ENCODE results near the gene MYLIP. TPM values are rescaled to one million over a fixed set of nuclear protein-coding genes. Genes with fewer than 3 reads are reported as not detected.

Gene MYLIP
- total RNA-seq, 4 donors from 2014 or later, result 22.5 to 43.2 (median 40.7) TPM

- intact Hi-C loops (cut with DNase I; ENCODE audit: low total_unique reads) (no loop called here), in situ Hi-C loops (cut with MboI; ENCODE audit: low pct_ligation_motif_present in 1 of 4, low pct_unique_long_range_greater_than_20kb in 1 of 4, low sequenced_read_pairs in 3 of 4) (loop anchor here in 1 of 4 donors (10.0 kb wide), 1 partner anchor 486 kb away; no protein-coding TSS in a partner anchor)
- Histone ChIP-seq H3K4me3 (no peak overlapping the region), H3K4me1 (peaks cover 0 to 23% (median 8%) of the 10 kb centered on the region in 4 donors), H3K36me3 (no peaks in the 10 kb centered on the region), H3K27ac (no peak overlapping the region), H3K9me3 (no peaks in the 10 kb centered on the region), H3K27me3 (no peaks in the 10 kb centered on the region)
- TF ChIP-seq, protein P1, sequence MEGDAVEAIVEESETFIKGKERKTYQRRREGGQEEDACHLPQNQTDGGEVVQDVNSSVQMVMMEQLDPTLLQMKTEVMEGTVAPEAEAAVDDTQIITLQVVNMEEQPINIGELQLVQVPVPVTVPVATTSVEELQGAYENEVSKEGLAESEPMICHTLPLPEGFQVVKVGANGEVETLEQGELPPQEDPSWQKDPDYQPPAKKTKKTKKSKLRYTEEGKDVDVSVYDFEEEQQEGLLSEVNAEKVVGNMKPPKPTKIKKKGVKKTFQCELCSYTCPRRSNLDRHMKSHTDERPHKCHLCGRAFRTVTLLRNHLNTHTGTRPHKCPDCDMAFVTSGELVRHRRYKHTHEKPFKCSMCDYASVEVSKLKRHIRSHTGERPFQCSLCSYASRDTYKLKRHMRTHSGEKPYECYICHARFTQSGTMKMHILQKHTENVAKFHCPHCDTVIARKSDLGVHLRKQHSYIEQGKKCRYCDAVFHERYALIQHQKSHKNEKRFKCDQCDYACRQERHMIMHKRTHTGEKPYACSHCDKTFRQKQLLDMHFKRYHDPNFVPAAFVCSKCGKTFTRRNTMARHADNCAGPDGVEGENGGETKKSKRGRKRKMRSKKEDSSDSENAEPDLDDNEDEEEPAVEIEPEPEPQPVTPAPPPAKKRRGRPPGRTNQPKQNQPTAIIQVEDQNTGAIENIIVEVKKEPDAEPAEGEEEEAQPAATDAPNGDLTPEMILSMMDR (IDR thresholded peaks at IDR 0.05), result no peak
- TF ChIP-seq POLR2AphosphoS5 (IDR thresholded peaks at IDR 0.05) (no peak), EP300 (IDR thresholded peaks at IDR 0.05; ENCODE audit: low read depth) (no peak), POLR2A (IDR thresholded peaks at IDR 0.05) (no peak)
- no peak for DNase-seq
- 94% methylated on average over 45 of the region's 45 CpGs; no CpG with 5 or more reads in 1 of the 2 donors for WGBS, 2 donors (ENCODE audit: low coverage in 1 of 2)
Measured at GRCh38 chr6:16180696-16181438, 52.0 kb downstream of the MYLIP start.

DNA sequence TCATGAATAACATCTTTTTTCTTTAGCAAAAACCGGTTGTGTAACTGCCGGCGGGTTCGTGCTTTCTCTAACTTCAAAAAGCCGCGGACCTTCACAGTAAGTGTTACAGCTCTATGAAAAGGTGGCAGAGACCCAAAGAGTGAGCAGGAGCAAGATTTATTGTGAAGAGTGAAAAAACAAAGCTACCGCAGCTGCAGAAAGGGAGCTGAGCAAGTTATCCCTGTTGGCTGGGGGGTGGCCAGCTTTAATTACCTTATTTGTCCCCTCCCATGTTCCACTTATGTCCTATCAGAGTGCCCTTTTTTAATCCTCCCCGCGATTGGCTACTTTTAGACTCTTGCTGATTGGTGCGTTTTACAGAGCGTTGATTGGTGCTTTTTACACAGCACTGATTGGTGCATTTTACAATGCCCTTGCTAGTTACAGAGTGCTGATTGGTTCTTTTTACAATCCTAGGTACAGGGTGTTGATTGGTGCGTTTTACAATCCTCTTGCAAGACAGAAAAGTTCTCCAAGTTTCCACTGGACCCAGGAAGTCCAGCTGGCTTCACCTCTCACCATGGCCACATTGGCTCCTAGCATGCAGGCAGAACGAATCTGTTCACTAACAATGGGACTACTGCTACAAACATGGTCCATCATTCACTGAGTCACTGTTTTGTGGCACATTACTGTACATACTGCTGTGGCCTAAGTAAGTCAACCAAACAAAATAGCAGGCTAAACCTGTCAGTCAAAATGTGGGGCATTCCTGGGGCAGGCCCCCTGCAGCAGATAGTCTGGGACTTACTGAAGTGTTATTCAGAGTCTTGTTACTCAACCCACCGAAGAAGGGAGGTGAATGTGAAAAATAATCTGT, 52.8 kb downstream of the MYLIP start:
- intact Hi-C loops (cut with DNase I; ENCODE audit: low total_unique reads), result no loop called here
- no peak for DNase-seq
- Histone ChIP-seq H3K27ac (no peak overlapping the region), H3K9me3 (no peaks in the 10 kb centered on the region), H3K4me1 (peaks cover 0 to 23% (median 8%) of the 10 kb centered on the region in 4 donors), H3K36me3 (no peaks in the 10 kb centered on the region), H3K4me3 (no peak overlapping the region), H3K27me3 (no peaks in the 10 kb centered on the region)
- 88 to 90% methylated on average over 7 to 14 of the region's 14 CpGs for WGBS, 2 donors (ENCODE audit: low coverage in 1 of 2)
- in situ Hi-C loops (cut with MboI; ENCODE audit: low pct_ligation_motif_present in 1 of 4, low pct_unique_long_range_greater_than_20kb in 1 of 4, low sequenced_read_pairs in 3 of 4), result loop anchor here in 1 of 4 donors (10.0 kb wide), 1 partner anchor 487 kb away; no protein-coding TSS in a partner anchor
- TF ChIP-seq, protein P1 (IDR thresholded peaks at IDR 0.05), result no peak
- TF ChIP-seq EP300 (IDR thresholded peaks at IDR 0.05; ENCODE audit: low read depth) (no peak), POLR2A (IDR thresholded peaks at IDR 0.05) (no peak), POLR2AphosphoS5 (IDR thresholded peaks at IDR 0.05) (no peak)

DNA sequence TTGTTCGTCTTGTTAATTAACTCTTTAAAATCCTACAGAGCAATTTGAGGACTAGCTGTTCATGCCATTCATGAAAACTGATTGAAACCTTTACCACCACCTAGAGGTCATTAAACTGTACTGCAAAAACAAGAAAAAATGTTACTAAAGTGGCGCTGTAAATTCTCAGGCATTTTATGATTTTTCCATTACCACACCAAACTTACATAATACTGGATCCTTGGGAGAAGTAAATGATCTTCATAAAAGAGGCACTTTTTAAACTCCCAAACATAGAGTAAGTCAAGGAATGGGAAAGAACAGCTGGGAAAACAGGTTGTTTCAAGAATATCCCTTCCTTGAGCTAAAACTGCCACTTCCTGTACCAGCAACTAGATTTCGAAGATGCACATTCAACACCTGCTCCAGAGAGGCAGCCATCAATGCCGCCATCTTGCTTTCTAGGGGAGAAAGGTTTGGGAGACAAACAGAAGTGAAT, 54.3 kb downstream of the MYLIP start:
- Histone ChIP-seq H3K27me3 (no peaks in the 10 kb centered on the region), H3K4me3 (no peak overlapping the region), H3K27ac (peak overlapping the region in 2 of 4 donors; percentile 15 to 59), H3K36me3 (no peaks in the 10 kb centered on the region), H3K4me1 (peaks cover 0 to 36% (median 13%) of the 10 kb centered on the region in 4 donors), H3K9me3 (no peaks in the 10 kb centered on the region)
- in situ Hi-C loops (cut with MboI; ENCODE audit: low pct_ligation_motif_present in 1 of 4, low pct_unique_long_range_greater_than_20kb in 1 of 4, low sequenced_read_pairs in 3 of 4), result loop anchor here in 1 of 4 donors (10.0 kb wide), 1 partner anchor 488 kb away; no protein-coding TSS in a partner anchor
- 16 to 22% methylated on average over 3 to 4 of the region's 4 CpGs for WGBS, 2 donors (ENCODE audit: low coverage in 1 of 2)
- intact Hi-C loops (cut with DNase I; ENCODE audit: low total_unique reads), result no loop called here
- no peak for DNase-seq
- TF ChIP-seq POLR2AphosphoS5 (IDR thresholded peaks at IDR 0.05) (peak in 2 of 3 donors; percentile 31 to 36), EP300 (IDR thresholded peaks at IDR 0.05; ENCODE audit: low read depth) (no peak), POLR2A (IDR thresholded peaks at IDR 0.05) (no peak)
- TF ChIP-seq, protein P1 (IDR thresholded peaks at IDR 0.05), result peak; percentile 67 to 85 (median 81)

DNA sequence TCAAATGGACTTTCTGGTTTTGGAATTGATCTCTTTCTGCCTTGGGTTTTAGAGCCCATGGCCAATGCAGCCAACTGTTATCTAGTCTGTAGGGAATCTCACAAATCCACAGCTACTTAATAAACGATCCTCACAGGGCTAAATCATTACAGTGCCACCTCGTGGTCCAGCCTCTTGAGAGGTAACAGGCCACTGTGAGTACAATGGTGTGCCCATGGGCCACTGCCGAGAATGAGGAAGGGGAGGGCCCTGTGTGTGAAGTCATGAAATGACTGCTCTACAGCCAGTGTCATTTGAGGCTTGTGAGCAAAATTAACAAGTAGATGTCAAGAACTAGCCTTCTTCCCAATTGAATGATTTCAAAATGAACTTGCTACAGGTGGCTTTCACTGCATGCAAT, 55.2 kb downstream of the MYLIP start:
- intact Hi-C loops (cut with DNase I; ENCODE audit: low total_unique reads), result no loop called here
- Histone ChIP-seq H3K4me3 (no peak overlapping the region), H3K27ac (peak overlapping the region in 2 of 4 donors; percentile 2 to 27), H3K4me1 (peaks cover 0 to 36% (median 13%) of the 10 kb centered on the region in 4 donors), H3K9me3 (no peaks in the 10 kb centered on the region), H3K36me3 (no peaks in the 10 kb centered on the region), H3K27me3 (no peaks in the 10 kb centered on the region)
- TF ChIP-seq, protein P1 (IDR thresholded peaks at IDR 0.05), result peak in 2 of 5 experiments; percentile 10 to 14
- TF ChIP-seq POLR2AphosphoS5 (IDR thresholded peaks at IDR 0.05) (no peak), EP300 (IDR thresholded peaks at IDR 0.05; ENCODE audit: low read depth) (no peak)
- peak; percentile 41 for DNase-seq
- in situ Hi-C loops (cut with MboI; ENCODE audit: low pct_ligation_motif_present in 1 of 4, low pct_unique_long_range_greater_than_20kb in 1 of 4, low sequenced_read_pairs in 3 of 4), result loop anchor here in 1 of 4 donors (10.0 kb wide), 1 partner anchor 489 kb away; no protein-coding TSS in a partner anchor
- WGBS, 2 donors (ENCODE audit: low coverage in 1 of 2), result 35 to 40% methylated on average over 3 of the region's 3 CpGs
